Lower leg skin (tissue), 4 donors: Measurements from ENCODE around the gene TNIP1. TPM values are rescaled to one million over a fixed set of nuclear protein-coding genes. Genes with fewer than 3 reads are reported as not detected.

ENCODE experiments used
- DNase-seq, 2 donors: peaks; one replicate each; pipeline ENCODE4 v3.0.0-alpha.2; 2019; ENCODE audit warnings: low spot score in 2 of 2
- H3K4me3 ChIP-seq: fragments of 200-600 bp; sonication (generic); 2 replicates; pipeline ENCODE4 v1.5.1; 2017; ENCODE audit warnings: mild to moderate bottlenecking, low read depth; ENCODE audit not compliant: poor library complexity, severe bottlenecking
- CTCF ChIP-seq, 3 donors: fragments of 450-650 bp; IDR thresholded peaks; one replicate each; pipeline ENCODE4 v1.5.1; 2016; ENCODE audit warnings: antibody characterized with exemption in 3 of 3, mild to moderate bottlenecking in 3 of 3, moderate library complexity in 2 of 3
- POLR2A ChIP-seq, 2 donors: fragments of 450-650 bp; IDR thresholded peaks; one replicate each; pipeline ENCODE4 v1.6.1; 2016 to 2017; ENCODE audit warnings: antibody characterized with exemption in 2 of 2, mild to moderate bottlenecking in 1 of 2, moderate library complexity in 1 of 2
- WGBS, 2 donors: methylation state at CpG; one replicate each; pipeline ENCODE4 v1.1.5; 2018; 5-methylcytosine and 5-hydroxymethylcytosine counted together
- intact Hi-C: fragments of 100-400 bp; cut with DNase I; formaldehyde crosslinking; loops from one replicate; pipeline ENCODE4 v1.15.0; 2023; ENCODE audit warnings: low total_unique reads
- total RNA-seq, 4 donors: library from RNA; depleted of rRNA; stranded (reverse); fragments of >200 nt; gene quantifications; one replicate each; pipeline ENCODE4 v1.1.0, GENCODE V29; 2016

Gene TNIP1
- total RNA-seq, 4 donors from 2014 or later = 91.2 to 123 (median 98.1) TPM

DNA sequence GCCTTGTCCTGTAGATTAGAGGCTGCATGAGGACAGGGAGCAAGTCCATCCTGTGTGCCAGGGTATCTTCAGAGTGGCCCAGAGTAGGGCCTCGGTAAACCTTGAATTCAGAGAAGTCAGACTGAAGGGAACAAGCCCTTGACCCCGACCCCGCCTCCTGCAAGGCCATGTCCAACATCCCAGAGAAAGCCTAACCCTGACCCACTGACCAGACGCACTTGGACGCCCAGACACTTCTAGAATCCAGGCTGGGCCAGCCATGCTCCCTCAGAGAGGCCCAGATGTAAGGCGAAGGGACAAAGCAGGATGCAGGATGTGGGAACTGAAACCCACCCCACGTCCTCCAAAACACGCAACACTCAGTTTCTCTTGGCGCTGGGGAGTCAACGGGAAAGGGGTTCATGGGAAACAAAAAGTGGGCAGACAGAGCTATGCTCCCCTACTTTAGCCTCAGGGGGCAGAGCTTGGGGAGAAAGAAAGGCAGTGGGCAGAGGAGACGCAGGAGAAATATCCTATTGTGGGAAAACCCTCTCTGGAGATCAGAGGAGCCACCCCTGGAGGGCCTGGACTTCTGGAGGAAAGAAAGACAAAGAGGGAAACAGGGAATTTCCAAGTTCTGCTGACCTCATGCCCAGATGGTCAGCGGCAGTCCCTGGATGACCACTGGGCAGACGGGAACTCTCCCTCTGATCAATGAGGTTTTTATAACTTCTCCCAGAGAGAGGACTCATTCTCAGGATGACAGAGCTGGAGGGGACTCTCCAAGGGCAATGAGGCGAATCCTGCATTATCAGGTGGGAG lies 13.0 kb downstream of the TNIP1 start:
- 80% methylated on average over 14 of the region's 14 CpGs for WGBS, 2 donors

DNA sequence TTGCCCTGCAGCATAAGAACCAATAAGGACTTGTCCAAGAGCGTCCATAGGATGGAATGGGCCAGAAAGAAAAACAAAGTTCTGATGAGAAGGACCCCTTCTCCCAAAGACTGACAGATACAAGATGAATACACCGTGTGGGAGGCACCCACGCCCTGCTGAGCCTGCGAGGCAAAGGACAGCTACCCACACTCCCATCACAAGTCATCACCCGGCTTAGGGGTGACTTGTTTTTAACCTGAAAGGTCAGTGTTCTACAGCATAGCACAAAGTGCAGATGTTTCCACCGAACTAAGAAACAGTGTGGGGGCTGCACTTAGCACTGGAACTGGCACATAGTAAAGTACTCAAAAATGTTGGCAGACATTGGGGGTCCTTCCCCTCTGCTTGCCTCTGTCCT lies 13.9 kb downstream of the TNIP1 start:
- DNase-seq = no peak
- H3K4me3 ChIP-seq = no peak overlapping the region
- TF ChIP-seq POLR2A (IDR thresholded peaks at IDR 0.05) (no peak), CTCF (IDR thresholded peaks at IDR 0.05) (no peak)
- WGBS, 2 donors = 80 to 81% methylated on average over 6 of the region's 6 CpGs
- intact Hi-C loops = no loop called here

More for the DNA sequence above, 13.0 kb downstream of the TNIP1 start:
- intact Hi-C loops = no loop called here
- DNase-seq = no peak
- no peak for TF ChIP-seq CTCF (IDR thresholded peaks at IDR 0.05)
- TF ChIP-seq POLR2A (IDR thresholded peaks at IDR 0.05) = no peak
- H3K4me3 ChIP-seq = no peak overlapping the region

DNA sequence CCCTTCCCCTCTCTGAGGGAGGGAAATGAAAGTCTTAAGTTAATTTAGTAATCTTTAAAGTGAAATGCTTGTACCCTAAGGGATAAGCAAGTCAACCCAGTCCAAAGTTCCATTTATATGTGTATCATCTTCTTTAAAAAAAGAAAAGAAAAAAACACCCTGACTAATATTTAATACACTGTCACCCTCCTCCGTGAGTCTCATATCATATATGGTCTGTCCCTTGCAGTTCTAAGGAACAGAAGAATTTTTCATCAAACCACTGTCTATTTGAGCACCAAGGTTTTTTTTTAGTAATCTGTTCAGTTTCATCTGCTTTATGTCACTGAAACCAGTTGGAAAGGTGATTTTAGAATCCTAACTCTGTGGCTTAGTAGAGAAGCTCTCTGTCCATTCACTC lies 15.2 kb downstream of the TNIP1 start:
- intact Hi-C loops = no loop called here
- TF ChIP-seq CTCF (IDR thresholded peaks at IDR 0.05) (no peak), POLR2A (IDR thresholded peaks at IDR 0.05) (no peak)
- WGBS, 2 donors = 92 to 96% methylated on average over 1 of the region's 1 CpG
- DNase-seq = no peak
- no peak overlapping the region for H3K4me3 ChIP-seq

DNA sequence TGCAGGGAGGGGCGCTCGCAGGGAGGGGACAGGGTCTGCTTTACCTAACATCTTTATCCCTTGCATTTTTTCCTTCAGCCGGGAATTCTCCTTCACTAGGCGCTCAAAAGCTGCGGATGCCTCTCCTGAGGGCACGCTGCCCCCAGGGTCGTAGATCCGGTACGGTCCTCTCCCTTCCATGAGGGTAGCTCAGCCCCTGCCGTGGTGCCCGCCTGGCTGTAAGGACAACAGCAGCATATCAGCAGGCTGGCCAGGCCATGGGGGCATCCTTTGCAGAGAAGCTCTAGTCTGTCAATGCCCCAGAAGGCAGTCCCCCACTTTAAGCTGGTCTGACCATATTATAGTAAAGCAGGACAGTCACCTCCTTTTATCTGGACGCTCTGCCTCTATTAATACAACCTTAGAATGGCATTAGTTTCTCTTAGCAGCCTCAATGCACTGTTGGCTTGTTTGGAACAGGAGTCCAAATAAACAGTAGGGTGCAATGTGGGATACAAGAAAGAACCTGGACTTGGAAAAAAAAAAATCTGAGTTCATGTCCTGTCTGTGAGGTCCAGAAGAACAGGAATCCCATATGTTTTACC lies 15.8 kb downstream of the TNIP1 start:
- no peak for DNase-seq
- intact Hi-C loops = no loop called here
- no peak overlapping the region for H3K4me3 ChIP-seq
- WGBS, 2 donors = 96 to 97% methylated on average over 12 of the region's 12 CpGs
- TF ChIP-seq POLR2A (IDR thresholded peaks at IDR 0.05) = no peak
- TF ChIP-seq CTCF (IDR thresholded peaks at IDR 0.05) = no peak

DNA sequence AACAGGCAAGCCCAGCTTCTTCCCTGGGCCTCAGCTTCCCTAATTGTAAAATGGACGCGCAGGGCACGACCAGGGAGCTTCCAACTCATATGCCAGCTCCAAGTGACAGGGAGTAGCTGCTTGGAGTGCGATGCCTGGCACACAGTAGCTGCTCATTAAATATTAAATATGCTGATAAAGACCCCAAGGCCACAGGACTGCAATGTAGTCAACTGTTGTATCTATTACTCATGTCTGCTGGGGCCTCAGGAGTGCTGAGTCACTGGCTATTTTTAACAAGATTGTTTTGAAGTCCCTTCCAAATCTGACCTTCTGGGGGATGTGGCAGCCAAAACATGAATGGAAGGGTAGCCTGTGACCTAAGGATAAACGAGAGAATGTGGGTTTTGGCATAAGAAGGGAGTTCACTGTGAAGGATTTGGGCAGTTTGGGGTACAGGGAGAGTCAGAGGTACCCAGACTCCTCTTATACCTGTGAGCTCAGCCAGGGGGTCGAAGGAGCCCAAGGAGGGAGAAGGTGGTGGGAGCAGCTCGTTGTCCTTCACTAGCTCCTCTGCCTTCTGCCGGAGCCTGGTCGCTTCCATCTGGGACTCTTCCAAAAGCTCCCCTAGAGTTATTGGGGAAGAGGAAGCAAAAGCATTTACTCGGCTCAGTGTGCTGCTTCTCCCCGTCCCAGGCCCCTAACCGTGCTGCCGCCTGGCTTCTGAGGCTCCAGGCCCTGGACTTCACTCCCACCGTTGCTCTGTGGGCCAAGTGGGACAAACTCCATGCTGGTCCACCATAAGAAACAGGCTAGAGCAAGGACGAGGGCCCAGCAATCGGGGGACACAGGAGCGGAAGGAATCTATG lies 17.5 kb downstream of the TNIP1 start:
- no peak overlapping the region for H3K4me3 ChIP-seq
- 72% methylated on average over 17 of the region's 17 CpGs for WGBS, 2 donors
- no peak for TF ChIP-seq POLR2A (IDR thresholded peaks at IDR 0.05)
- no peak for TF ChIP-seq CTCF (IDR thresholded peaks at IDR 0.05)
- DNase-seq = no peak
- intact Hi-C loops = no loop called here
